Stimulated activated CD4-positive, alpha-beta T cell treated with anti-CD3 and anti-CD28 coated beads, Interleukin-15, amount 100 ng/mL, for 24 hours (primary cell): ENCODE results near the gene TMEM121.
"Not testable (repeated sequence)": the region's sequence is repeated elsewhere in the genome, so short reads cannot be mapped to it uniquely, and the experiment has no call there.

Source experiments
- DNase-seq: peaks from one replicate; pipeline ENCODE4 v3.0.0-alpha.2; 2020

Gene TMEM121

DNA sequence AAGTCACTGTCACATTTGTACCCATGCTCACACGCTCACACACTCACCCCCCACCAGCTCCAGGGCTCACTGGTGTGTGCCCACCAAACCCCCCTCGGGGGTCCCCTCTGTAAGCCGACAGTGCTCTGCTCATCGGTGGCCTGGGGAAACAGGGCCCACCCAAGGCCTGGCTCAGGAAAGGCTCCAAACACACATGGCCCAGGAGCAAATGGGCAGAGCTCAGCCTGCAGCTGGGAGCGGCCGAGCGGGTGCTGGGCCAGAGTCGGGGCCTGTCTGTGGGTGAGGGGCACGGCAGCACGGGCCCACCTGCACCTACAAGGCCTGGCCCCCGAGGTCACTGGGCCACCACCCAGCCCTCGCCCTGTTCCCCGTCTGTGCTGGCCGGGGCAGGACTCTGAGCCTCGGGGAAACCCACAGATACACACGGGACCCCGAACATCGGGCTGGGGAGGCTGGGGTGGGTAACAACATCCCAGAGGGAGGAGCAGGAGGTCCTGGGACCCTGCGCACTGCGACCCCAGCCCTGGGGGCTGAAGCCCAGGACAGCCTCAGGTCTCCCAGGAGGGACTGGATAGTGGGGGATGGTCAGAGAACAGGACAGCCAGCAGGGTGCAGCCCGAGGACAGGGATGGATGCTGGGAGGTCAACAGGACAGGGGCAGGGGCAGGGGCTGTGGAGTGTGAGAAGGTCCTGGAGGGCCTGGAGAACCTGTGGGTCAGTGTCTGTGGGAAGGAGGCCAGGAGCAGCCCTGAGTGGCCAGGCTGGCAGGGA is 45.0 kb downstream of the TMEM121 start:
- DNase-seq = not testable (repeated sequence)

- not testable (repeated sequence) for DNase-seq
Observed at GRCh38 chr14:105572063-105572462, 45.7 kb downstream of the TMEM121 start.

GRCh38 chr14:105573841-105574240 is 47.5 kb downstream of the TMEM121 start:
- DNase-seq = not testable (repeated sequence)

- DNase-seq = not testable (repeated sequence)
Observed at GRCh38 chr14:105574411-105574810, 48.0 kb downstream of the TMEM121 start.

- not testable (repeated sequence) for DNase-seq
Observed at GRCh38 chr14:105575016-105575700, 48.8 kb downstream of the TMEM121 start.

GRCh38 chr14:105576525-105577088 is 50.2 kb downstream of the TMEM121 start:
- no peak for DNase-seq

GRCh38 chr14:105577314-105577861 is 51.0 kb downstream of the TMEM121 start:
- no peak for DNase-seq

DNA sequence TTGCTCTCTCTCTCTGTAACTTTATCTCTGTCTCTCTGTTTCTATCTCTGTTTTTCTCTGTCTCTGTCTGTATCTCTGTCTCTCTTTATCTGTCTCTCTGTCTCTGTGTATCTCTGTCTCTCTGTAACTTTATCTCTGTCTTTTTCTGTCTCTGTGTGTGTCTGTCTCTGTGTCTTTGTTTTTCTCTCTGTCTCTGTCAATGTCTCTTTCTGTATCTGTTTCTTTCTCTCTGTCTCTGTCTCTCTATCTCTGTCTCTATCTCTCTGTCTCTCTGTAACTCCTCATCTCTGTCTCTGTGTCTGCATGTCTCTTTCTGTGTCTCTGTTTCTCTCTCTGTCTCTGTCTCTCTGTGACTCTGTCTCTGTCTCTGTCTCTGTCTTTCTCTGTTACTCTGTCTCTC is 51.7 kb downstream of the TMEM121 start:
- no peak for DNase-seq

DNA sequence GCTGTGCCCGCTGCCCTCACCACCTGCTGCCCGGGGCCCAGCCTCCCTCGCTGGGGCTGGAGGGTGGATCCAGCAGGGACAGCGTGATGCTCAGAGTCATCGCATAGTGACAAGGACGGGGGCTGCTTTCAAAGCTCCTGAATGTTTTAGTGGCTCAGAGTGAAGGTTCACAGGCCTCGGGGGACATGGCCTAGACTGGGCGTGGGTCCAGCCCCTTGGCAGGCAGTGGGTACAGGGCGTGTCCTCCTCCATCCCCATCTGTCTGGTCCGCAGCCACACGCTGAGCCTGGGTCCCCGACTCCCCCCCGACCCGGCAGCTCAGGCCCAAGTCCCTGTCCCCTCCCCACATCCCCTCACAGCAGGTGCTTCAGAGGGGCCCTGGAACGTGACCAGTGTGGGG is 52.8 kb downstream of the TMEM121 start:
- not testable (repeated sequence) for DNase-seq
